Measurements from ENCODE around the gene FRMD4B.

- TF ChIP-seq CTCF (IDR thresholded peaks at IDR 0.05) (no peak), REST (IDR thresholded peaks at IDR 0.05; ENCODE audit: insufficient read depth in 1 of 2, low read depth in 2 of 2, low read length in 1 of 2) (no peak), SIN3A (IDR thresholded peaks at IDR 0.05; ENCODE audit: borderline replicate concordance, insufficient read depth, low read depth, low read length) (no peak), POLR2AphosphoS5 (IDR thresholded peaks at IDR 0.05; ENCODE audit: low read depth, low read length) (no peak)
These were observed 153.9 kb downstream of the FRMD4B start for GRCh38 chr3:69231929-69232440.
